HL-60/S4 treated with phorbol 12-myristate 13-acetate at 8.2 ng/mL for 4 days and 3 days (cell line): ENCODE measurements around the gene ST6GALNAC4.

ENCODE experiments used
- in situ Hi-C: fragments of 300-500 bp; cut with MboI; formaldehyde crosslinking; loops from 2 replicates; pipeline ENCODE4 v1.15.0; 2022; ENCODE audit warnings: low sequenced_read_pairs

The ST6GALNAC4 gene

DNA sequence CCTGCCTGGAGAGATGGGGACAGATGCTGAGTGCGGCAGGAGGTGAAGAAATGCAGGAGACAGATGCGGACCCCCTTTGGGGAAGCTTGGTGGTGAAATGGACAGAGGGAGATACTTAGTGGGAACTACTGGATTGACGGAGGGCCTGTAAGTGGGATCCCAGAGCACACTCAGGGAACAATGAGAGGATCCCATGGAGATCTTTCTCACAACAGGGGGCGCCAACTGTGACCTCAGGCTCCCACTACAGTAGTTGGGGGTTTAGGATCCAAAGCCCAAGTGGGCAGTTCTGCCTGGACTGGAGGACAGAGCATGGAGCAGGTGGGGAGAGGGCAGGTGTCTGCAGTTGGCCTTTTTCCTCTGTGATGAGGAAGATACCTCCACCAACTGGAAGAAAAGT is 17.4 kb upstream of the ST6GALNAC4 start:
- in situ Hi-C loops: loop anchor here (10.0 to 25.0 kb wide), 2 partner anchors 59 to 103 kb away; partner anchors contain the start of gene AK1

DNA sequence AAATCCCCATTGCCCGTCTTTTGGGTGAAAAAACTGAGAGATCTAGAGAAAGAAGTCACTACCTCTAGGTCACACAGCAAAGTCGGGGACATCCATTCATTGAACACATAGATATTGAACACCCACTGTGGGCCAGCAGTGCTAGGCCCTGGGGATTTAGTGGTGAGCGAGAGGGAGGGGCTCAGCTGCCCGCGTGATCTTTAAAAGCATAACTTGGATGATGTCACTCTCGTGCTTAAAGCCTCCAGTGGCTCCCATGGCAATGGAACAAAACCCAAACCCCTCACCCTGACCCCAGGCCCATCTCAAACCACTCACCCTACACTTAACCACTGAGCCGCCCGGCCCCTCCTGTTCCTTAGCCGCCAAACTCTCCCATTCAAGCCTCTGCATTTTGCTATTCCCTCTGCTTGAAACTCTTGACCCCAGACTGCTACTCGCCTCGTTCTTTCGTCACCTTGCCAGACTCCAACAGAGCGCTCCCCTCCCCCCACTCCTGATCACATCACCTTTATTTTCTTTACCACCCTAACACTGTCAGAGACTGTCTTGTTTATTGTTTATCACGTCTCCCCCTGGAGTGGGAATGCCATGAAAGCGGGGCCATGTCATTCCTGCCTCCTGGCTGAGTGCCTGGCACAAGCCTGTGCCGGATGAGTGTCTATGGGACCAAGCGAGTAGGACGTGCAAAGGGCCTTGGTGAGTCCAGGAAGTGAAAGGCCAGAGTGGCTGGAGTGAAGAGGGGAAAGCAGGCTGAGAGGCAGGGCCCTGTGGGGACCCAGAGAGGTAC is 14.4 kb upstream of the ST6GALNAC4 start:
- in situ Hi-C loops: loop anchor here (10.0 to 25.0 kb wide), 2 partner anchors 56 to 106 kb away; partner anchors contain the start of gene AK1

DNA sequence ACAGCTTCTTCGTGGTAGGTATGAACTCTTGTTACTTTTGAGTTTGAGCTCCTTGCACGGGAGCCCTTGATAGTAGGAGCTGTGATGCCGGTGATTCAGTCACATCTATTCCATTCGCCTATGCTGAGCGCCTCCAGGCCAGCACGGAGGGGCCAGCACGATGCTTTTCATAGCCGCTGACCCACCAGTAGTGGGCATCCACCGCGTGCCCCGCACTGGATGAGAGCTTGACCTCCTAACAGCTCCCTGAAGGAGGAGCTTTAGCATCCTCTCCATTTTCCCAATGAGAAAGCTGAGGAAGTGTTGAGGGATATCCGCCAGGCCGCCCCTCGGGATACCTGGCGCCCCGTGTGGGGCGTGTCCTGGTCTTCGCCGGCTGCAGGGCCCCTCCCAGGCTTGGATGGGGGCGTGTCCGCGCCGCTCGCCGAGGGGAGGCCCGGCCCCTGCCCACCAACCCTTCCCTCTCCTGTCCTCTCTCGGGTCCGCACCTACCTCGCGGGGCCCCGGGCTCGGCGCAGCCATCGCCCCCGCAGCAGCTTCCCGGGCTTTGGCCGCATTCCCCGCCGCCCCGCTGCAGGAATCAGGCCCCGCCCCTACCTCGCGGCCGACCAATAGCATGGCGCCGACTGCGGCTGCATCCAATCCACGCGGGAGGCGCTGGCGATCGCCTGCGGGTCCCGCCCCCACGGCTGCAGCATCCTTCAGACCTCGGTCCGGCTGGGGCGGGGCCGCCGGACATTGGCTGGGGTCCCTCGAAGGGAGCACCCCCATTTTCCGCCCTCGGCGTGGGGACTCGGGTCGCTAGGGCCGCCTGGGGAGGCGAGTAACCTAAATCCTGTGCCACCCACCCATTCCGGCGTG is 13.6 kb upstream of the ST6GALNAC4 start, which contains the start of gene PIP5KL1:
TSS of gene PIP5KL1 (minus strand) at position 547 of the 861 bp plus-strand sequence. CDS start at position 522, 25 bp downstream.
- in situ Hi-C loops: loop anchor here (10.0 to 25.0 kb wide), 2 partner anchors 56 to 107 kb away; partner anchors contain the start of gene AK1

DNA sequence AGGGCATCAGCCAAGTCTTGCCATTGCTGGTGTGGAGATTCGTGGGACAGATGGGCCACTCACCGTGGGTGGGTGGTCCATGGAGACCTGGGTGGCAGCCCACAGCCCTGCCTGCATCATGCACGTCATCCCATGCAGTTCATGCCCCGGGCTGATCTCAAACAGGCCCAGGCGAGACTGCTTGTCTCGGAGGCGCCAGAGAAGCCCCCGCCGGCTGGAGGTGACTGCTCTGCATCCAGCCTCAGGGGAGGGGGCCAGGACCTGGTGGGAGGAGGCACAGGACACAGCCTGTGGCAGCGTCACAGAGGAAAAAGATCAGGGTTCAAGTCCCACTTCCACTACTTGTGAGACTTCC is 12.8 kb upstream of the ST6GALNAC4 start:
- in situ Hi-C loops: loop anchor here (25.0 kb wide), 1 partner anchor 108 kb away; no protein-coding TSS in a partner anchor

GRCh38 chr9:127928676-127929624 is 12.1 kb upstream of the ST6GALNAC4 start:
- in situ Hi-C loops: loop anchor here (25.0 kb wide), 1 partner anchor 108 kb away; no protein-coding TSS in a partner anchor

DNA sequence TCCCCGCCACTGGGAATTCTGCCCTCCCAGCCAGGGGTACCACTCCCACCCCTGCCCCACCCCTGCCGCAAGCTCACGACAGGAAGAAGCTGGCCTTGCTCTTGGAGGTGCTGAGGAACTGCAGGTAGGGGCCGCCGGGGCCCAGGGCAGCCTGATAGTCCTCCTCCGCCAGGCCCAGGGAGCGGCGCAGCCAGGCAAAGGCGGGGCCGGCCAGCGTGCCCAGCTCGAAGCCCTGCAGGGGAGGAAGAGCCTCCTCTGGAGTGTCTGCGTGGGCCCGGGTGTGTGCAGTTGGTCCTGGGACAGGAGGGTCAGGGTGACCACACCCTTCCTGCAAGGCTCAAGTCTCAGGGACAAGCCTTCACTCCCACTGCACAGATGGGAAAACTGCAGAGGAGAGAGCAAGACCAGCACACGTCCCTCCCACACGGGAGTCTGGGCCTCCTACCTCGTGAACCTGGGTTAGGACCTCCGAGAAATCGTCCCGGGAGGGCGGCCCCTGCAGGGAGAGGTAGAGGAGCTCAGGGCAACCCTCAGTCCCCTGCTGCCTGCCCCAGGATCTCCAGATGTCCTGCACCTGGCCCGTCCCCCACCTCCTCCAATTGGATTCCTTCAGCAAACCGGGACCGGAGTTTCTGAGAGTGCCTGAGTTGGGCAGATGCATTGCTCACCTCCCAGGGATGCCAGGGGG is 11.3 kb upstream of the ST6GALNAC4 start:
- in situ Hi-C loops: loop anchor here (25.0 kb wide), 1 partner anchor 109 kb away; no protein-coding TSS in a partner anchor

DNA sequence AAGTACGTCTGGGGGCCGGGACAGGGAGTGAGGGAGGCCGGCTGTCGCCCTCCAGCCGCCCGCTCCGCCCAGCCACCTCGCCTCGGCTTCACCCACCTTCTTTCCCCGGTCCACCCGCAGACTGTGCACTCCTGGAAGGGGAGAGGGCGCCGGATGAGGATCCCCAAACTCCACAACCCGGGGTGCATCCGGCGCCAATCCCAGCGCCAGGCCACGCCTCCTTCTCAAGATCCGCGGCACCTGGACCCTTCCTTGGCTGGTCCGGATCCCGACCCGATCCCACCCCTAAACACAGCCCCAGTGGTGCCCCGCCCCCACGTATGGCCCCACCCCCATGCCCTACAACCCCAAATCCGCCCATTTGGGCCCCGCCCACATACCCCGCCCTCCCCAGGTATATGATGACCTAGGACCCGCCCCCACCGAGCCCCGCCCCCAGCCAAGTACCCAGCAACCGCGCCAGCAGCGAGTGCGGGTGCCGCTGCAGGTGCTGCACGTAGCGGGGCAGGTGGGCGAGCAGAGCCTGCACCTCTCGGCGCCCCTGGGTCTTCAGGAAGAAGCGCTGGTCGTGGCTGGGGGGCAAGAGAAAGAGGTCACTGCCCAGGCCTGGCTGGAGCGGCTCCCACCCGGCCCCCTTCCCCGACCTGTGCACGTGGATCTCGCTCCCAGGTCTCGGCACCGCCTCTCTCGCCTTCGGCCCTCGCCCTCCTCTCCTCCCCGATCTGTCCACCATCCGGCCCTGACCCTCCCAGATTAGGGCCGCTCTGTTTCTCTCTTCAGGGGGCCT is 10.6 kb upstream of the ST6GALNAC4 start:
- in situ Hi-C loops: loop anchor here (25.0 kb wide), 1 partner anchor 110 kb away; no protein-coding TSS in a partner anchor

GRCh38 chr9:127926906-127927200 is 10.0 kb upstream of the ST6GALNAC4 start:
- in situ Hi-C loops: loop anchor here (25.0 kb wide), 1 partner anchor 110 kb away; no protein-coding TSS in a partner anchor

DNA sequence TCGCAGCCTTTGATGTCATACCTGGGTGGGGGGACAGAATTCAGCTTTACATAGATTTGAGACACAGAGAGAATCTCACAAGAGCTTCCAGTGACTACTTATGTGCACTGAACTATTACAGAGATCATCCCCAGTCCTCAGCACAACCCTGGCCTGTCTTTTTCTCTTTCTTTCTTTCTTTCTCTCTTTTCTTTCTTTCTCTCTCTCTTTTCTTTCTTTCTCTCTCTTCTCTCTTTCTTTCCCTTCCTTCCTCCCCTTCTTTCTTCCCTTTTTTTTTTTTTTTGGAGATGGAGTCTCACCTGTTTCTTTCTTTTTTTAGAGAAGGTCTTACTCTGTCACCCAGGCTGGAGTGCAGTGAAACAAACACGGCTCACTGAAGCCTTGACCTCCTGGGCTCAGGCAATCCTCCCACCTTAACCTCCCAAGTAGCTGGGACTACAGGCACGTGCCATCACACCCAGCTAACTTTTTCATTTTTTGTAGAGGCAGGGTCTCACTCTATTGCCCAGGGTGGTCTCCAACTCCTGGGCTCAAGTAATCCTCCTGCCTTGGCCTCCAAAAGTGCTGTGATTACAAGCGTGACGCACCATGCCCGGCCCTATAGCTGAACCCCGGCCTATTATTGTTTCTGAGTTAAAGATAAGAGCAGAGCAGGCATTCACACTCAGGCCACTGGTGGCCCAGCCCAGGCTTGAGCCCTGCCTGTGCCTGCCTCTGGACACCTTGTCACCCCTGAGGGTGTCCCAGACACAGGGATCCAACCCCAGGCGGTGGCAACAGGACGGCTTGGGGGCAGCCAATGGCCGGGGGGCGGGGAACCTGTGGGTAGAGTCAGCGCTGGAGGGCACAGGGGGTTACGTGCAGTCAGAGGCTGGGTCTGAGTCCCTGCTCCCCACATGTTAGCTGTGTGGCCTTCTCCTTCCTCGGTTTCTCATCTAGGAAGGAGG is 9.4 kb upstream of the ST6GALNAC4 start:
- in situ Hi-C loops: loop anchor here (25.0 kb wide), 1 partner anchor 111 kb away; no protein-coding TSS in a partner anchor

GRCh38 chr9:127924736-127925444 is 8.0 kb upstream of the ST6GALNAC4 start:
- in situ Hi-C loops: loop anchor here (25.0 kb wide), 1 partner anchor 112 kb away; no protein-coding TSS in a partner anchor

- in situ Hi-C loops: no loop called here
Measured at GRCh38 chr9:127923771-127924170, 6.9 kb upstream of the ST6GALNAC4 start.

- in situ Hi-C loops: no loop called here
Measured at GRCh38 chr9:127923046-127923445, 6.2 kb upstream of the ST6GALNAC4 start.

DNA sequence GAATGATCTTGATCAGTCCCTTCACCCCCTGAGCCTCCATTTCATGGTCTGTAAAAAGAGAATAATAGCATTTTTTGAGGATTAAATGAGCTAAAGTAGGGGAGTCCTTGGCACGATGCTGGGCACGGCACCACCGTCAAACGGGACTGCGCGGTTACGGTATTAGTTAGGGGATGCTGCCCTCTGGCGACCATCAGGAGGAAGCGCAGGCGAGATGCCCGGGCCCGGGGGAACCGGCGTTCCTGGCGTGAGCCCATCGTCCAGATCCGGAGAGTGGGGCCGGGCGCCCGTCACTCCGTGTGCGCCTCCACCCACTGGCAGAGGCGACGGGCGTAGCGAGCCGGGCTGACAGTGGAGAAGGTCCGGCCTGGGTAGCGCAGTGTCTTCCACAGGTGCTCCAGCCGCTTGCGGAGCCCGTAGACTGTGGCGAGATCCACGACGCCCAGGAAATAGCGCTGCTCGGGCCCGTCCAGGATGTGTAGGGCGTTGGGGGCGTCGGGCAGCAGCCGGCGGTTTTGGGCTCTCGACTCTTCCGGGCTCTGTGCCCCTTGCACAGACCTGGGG is 4.8 kb upstream of the ST6GALNAC4 start:
- in situ Hi-C loops: no loop called here

GRCh38 chr9:127920794-127921193 is 4.0 kb upstream of the ST6GALNAC4 start:
- in situ Hi-C loops: no loop called here

DNA sequence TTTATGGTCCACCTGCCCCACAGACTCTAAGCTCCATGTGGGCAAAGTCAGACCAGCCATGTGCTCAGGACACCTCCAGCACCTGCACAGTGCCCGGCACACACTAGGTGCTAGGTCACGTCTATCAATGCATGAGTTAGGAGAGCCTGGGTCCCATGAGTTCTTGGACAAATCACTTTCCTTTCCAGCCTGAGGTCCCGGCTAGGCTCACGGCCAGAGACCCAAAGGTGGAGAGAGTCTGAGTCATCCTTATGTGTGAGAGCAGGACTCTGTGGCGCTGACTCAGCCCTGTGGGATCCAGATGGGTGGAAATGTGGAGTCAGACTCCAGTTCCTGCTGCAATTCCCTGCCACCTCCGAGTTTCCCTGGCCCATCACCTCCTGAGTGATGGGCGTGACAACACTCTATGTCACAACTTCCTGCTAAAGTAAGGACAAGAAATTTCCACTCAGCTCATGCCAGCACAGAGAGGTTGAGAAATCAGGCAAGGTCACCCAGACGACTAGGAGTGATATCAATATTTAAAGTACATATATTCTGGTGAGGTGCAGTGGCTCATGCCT is 2.5 kb upstream of the ST6GALNAC4 start:
- in situ Hi-C loops: loop anchor here (10.0 kb wide), 1 partner anchor 55 kb away; no protein-coding TSS in a partner anchor
